NCI-H128 (cell line): ENCODE results near the gene ZNF775.
A peak's percentile ranks its signal among the peaks of the same experiment; 100 is the strongest.

Experiments
- DNase-seq: peaks from one replicate; lab custom pipeline; 2025; ENCODE audit not compliant: unreplicated experiment; lab: John Stamatoyannopoulos, UW

The ZNF775 gene

GRCh38 chr7:150400788-150401423 lies 21.8 kb downstream of the ZNF775 start:
- DNase-seq = no peak

- no peak for DNase-seq
Measured at GRCh38 chr7:150401424-150401790, 22.3 kb downstream of the ZNF775 start.

- DNase-seq = no peak
Measured at GRCh38 chr7:150401861-150402631, 22.9 kb downstream of the ZNF775 start.

- DNase-seq = no peak
Measured at GRCh38 chr7:150402671-150403321, 23.7 kb downstream of the ZNF775 start.

- DNase-seq = no peak
Measured at GRCh38 chr7:150403376-150404171, 24.4 kb downstream of the ZNF775 start.

GRCh38 chr7:150404172-150404804 lies 25.2 kb downstream of the ZNF775 start:
- DNase-seq = no peak

GRCh38 chr7:150404805-150405583 lies 25.9 kb downstream of the ZNF775 start:
- peak; percentile 44 for DNase-seq

GRCh38 chr7:150405584-150406311 lies 26.6 kb downstream of the ZNF775 start:
- DNase-seq = no peak

- DNase-seq = no peak
Measured at GRCh38 chr7:150406312-150406566, 27.1 kb downstream of the ZNF775 start.

- DNase-seq = no peak
Measured at GRCh38 chr7:150406567-150407421, 27.7 kb downstream of the ZNF775 start.

- no peak for DNase-seq
Measured at GRCh38 chr7:150407588-150408392, 28.7 kb downstream of the ZNF775 start.

- DNase-seq = no peak
Measured at GRCh38 chr7:150408393-150409299, 29.5 kb downstream of the ZNF775 start.

GRCh38 chr7:150409300-150410030 lies 30.3 kb downstream of the ZNF775 start:
- DNase-seq = no peak

- no peak for DNase-seq
Measured at GRCh38 chr7:150410131-150410530, 31.0 kb downstream of the ZNF775 start.

- DNase-seq = no peak
Measured at GRCh38 chr7:150410680-150411346, 31.7 kb downstream of the ZNF775 start.

- no peak for DNase-seq
Measured at GRCh38 chr7:150411606-150412005, 32.5 kb downstream of the ZNF775 start.
